ENCODE data around the gene HDAC4. TPM values are rescaled to one million over a fixed set of nuclear protein-coding genes. Genes with fewer than 3 reads are reported as not detected.

HDAC4 gene
- total RNA-seq, 2 donors from 2014 or later: 49.8 to 71.7 TPM

DNA sequence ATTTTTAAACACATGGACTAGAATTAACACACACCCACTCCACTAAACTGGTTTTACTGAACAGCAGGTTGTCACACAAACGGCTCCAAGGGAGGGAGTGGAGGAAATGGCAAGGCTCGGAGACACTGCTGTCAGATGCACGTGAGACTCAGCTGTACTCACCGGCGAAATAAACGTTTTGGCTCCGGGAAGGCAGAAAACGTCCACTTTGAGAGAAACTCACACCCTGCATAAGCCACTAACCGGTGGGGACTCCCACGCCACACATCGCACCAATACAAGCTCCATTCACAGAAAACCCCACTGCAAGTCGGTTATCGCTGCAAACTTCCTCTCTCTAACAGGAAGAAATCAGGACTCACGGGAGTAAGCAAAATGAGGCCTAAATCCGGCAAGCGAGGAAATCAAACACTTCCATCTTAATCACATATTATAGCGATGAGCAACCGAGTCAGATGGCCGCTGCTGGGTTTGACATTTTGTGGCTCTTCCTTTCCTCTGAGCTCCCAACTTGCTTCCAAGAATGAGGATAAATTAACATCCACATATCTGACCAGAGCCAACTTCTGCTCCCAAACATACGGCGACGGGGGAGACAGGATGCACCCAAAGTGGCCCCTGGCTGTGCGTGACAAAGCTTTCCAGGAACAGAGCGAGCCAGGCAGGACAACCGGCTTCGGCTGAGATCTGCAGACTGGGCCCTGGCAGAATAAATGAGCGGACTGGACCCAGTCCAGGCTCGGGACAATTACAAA, 63.5 kb downstream of the HDAC4 start:
- no peak overlapping the region for H3K4me3 Mint-ChIP-seq
- no peak for DNase-seq
- H3K9me3 Mint-ChIP-seq: no peaks in the 10 kb centered on the region
- peaks cover 40% of the 10 kb centered on the region for H3K4me1 Mint-ChIP-seq (ENCODE audit: low read depth)
- H3K36me3 Mint-ChIP-seq (ENCODE audit: insufficient read depth in 2 of 2): peaks cover 0 to 1% of the 10 kb centered on the region in 2 donors
- H3K27me3 Mint-ChIP-seq (ENCODE audit: low read depth): no peaks in the 10 kb centered on the region
- no peak overlapping the region for H3K27ac Mint-ChIP-seq
- no peak for ATAC-seq (replicated peaks in 1 of 2)

DNA sequence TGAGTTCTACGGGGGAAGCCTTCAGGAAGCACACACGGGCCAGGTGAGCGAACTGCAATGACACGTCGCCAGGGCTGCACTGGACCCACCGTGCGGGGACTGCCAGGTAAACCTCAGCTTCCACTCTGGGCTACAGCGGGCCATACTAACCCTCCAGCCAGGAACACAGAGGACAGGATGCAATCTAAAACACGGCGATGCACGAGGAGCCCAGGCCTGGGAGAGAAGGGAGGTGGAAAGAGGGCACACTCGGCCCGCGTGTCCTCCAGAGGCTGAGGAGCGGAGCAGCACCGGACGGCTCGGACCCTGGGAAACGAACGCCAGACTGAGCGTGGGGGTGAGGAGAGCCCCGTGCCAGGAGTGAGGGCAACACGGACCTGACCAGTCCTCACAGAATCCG, 69.3 kb downstream of the HDAC4 start:
- H3K4me1 Mint-ChIP-seq (ENCODE audit: low read depth): peaks cover 49% of the 10 kb centered on the region
- peak overlapping the region in 1 of 2 donors; percentile 33 for H3K4me3 Mint-ChIP-seq
- no peak overlapping the region for H3K27ac Mint-ChIP-seq
- no peak for DNase-seq
- peaks cover 0 to 1% of the 10 kb centered on the region in 2 donors for H3K36me3 Mint-ChIP-seq (ENCODE audit: insufficient read depth in 2 of 2)
- H3K9me3 Mint-ChIP-seq: no peaks in the 10 kb centered on the region
- no peaks in the 10 kb centered on the region for H3K27me3 Mint-ChIP-seq (ENCODE audit: low read depth)
- ATAC-seq (replicated peaks in 1 of 2): no peak

DNA sequence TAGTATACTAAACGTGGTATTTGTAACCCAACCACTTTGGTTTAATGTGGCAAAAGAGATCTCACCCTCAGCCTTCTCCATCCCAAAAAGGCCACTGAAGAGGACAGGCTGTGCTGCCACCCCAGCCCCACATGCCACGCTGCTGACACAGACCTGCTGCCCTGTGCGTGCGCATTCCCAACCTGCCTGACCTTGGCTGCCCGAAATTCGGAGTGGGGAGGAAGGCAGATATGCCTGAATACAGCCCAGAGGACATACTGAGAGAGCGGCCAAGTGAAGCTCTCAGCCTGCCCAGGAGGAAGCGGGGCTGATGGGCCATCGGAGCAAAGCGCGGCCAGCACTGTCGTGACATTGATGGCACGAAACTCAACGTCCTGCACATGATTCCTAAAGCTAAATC, 70.0 kb downstream of the HDAC4 start:
- DNase-seq (no peak), ATAC-seq (replicated peaks in 1 of 2) (no peak)
- Mint-ChIP-seq H3K9me3 (no peaks in the 10 kb centered on the region), H3K36me3 (ENCODE audit: insufficient read depth in 2 of 2) (peaks cover 0 to 1% of the 10 kb centered on the region in 2 donors), H3K27me3 (ENCODE audit: low read depth) (no peaks in the 10 kb centered on the region), H3K27ac (no peak overlapping the region), H3K4me3 (no peak overlapping the region), H3K4me1 (ENCODE audit: low read depth) (peaks cover 57% of the 10 kb centered on the region)

DNA sequence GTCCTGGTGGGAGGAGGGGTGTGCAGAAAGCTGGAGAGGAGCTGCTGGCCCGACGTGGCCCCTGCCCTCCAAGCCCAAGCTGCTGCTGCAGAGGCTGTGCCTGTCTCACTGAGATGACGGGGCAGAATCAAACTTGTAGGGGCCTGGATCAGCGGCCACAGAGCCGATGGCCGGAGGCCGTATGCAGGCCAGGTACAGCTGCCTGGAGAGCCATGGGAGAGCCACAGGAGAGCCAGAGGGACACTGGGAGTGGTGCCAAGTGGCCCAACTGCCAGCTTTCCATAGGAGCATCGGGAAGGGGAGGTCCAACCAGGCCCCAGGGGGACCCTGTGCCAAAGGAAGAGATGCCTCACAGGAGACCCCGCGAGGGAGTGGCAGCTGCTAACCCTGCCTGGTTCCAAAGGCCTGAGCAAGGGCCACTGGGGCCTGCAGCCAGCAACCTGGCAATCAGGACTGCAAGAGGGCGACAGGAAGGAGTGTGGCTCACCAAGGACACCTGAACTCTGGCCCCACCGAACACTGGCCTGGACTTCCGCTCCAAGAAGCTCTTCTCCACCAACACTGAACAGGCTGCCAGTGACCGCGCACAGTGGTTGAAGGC, 70.7 kb downstream of the HDAC4 start:
- Mint-ChIP-seq H3K9me3 (no peaks in the 10 kb centered on the region), H3K27me3 (ENCODE audit: low read depth) (no peaks in the 10 kb centered on the region), H3K4me3 (no peak overlapping the region), H3K27ac (no peak overlapping the region), H3K4me1 (ENCODE audit: low read depth) (peaks cover 61% of the 10 kb centered on the region), H3K36me3 (ENCODE audit: insufficient read depth in 2 of 2) (peaks cover 2% of the 10 kb centered on the region in 2 donors)
- ATAC-seq (replicated peaks in 1 of 2) (no peak), DNase-seq (no peak)

DNA sequence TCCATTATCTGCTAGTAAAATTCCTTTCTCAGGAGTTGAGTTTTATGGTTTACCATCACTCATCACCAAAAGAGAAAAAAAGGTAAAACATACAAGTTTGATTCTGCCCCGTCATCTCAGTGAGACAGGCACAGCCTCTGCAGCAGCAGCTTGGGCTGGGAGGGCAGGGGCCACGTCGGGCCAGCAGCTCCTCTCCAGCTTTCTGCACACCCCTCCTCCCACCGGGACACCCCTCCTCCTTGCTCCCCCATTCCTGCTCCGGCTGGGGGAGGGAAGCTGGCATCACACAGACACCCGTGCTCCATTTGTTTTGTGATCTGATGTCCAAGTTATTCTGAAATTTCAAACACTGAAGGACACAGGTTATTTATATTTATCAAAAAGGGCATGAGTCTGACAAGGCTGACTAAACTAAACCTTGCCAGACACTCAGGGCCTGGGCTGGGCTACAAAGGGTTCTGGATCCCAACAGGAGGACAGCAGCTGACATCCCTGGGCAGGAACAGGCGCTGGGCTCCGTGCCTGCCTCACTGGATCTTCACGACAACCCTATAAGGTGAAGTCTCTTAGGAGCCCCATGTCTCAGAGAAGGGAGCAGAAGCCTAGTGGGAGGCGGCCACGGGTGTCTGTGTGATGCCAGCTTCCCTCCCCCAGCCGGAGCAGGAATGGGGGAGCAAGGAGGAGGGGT, 71.4 kb downstream of the HDAC4 start:
- Mint-ChIP-seq H3K27me3 (ENCODE audit: low read depth) (no peaks in the 10 kb centered on the region), H3K36me3 (ENCODE audit: insufficient read depth in 2 of 2) (peaks cover 3 to 4% of the 10 kb centered on the region in 2 donors), H3K27ac (no peak overlapping the region), H3K4me3 (no peak overlapping the region), H3K4me1 (ENCODE audit: low read depth) (peaks cover 67% of the 10 kb centered on the region), H3K9me3 (no peaks in the 10 kb centered on the region)
- no peak for DNase-seq
- ATAC-seq (replicated peaks in 1 of 2): no peak

DNA sequence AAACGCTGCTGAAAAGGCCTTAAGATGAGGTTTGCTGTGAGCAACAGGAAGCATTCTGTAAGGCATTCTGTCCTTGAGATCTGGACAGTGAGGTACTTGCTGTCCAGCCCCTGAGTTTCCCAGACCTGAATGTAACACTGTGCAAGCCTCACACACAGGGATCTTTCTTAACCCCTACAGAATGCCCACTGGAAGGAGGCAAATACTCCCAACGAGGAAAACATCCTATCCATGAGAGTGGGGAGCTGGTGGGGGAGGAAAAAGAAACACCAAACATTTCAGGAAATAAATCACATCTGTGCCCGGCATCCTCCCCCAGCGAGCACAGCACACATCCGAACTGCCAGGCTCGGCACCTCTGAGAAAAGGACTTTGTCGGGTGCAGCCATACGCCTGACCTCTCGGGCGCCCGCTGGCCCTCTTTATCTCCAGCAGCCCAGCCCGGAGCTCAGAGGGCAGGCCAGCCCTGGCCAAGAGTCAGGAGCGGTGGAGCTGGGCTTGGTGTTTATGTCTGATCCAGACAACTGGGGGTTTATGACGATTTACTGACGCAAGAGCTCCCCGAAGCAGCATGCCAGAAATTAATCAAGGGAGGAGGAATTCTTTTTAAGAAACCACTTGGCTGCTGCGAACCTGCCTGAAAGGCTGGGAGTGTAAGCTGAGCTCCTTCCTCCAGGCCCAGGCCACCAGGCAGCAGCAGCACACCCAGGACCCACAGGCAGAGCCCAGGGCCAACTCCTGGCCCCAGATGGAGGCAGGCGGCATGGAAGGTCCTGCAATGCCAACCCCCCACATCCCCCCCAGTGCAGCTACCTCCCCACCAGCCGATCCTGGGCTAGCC, 72.2 kb downstream of the HDAC4 start:
- peak overlapping the region; percentile 71 to 75 for H3K4me3 Mint-ChIP-seq
- no peaks in the 10 kb centered on the region for H3K27me3 Mint-ChIP-seq (ENCODE audit: low read depth)
- peak overlapping the region; percentile 5 for H3K27ac Mint-ChIP-seq
- ATAC-seq (replicated peaks in 1 of 2) (no peak), DNase-seq (no peak)
- no peaks in the 10 kb centered on the region for H3K9me3 Mint-ChIP-seq
- peaks cover 4 to 6% of the 10 kb centered on the region in 2 donors for H3K36me3 Mint-ChIP-seq (ENCODE audit: insufficient read depth in 2 of 2)
- peaks cover 75% of the 10 kb centered on the region for H3K4me1 Mint-ChIP-seq (ENCODE audit: low read depth)

DNA sequence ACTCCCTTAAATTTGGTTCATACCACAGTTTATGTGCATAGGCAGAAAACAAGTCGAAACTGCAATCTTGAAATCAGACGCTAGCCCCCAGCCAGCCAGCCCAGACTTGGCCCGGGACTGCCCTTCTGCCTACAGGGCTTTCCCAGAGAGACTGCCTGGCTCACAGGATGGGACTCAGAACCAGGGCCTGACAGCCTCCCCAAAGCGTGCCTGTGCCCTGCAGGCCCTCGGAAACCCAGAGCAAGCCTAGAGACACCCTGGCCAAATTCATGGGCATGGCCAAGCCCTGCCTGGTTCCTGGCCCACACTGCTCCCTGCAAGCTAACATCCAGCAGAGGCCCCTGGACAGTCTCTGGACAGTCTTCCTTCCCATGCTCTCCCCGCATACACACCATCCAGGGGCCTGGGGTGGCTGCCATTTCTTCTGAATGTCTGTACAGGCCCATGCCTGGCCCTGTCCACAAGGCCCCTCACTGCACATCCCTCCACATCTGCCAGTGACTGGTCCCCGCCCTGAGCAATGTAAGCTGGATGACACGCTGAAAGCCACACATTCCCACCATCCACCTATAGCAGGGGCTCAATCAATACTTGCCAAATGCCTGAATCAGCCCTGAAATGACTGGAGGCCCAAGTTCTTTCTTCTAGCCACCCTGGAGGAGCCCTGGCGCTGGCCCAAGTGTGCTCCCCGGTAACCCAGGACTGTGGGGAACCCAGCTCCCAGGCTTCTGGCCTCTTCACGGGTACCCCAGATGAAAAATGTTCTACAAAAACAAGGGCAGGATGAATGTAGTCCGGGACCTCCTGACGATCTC, 73.1 kb downstream of the HDAC4 start:
- H3K36me3 Mint-ChIP-seq (ENCODE audit: insufficient read depth in 2 of 2): peaks cover 4 to 13% of the 10 kb centered on the region in 2 donors
- H3K9me3 Mint-ChIP-seq: no peaks in the 10 kb centered on the region
- ATAC-seq (replicated peaks in 1 of 2) (peak in 1 of 2 donors; percentile 26), DNase-seq (no peak)
- H3K27ac Mint-ChIP-seq: peak overlapping the region; percentile 60
- peaks cover 8% of the 10 kb centered on the region for H3K27me3 Mint-ChIP-seq (ENCODE audit: low read depth)
- peak overlapping the region; percentile 71 to 75 for H3K4me3 Mint-ChIP-seq
- H3K4me1 Mint-ChIP-seq (ENCODE audit: low read depth): peaks cover 79% of the 10 kb centered on the region

DNA sequence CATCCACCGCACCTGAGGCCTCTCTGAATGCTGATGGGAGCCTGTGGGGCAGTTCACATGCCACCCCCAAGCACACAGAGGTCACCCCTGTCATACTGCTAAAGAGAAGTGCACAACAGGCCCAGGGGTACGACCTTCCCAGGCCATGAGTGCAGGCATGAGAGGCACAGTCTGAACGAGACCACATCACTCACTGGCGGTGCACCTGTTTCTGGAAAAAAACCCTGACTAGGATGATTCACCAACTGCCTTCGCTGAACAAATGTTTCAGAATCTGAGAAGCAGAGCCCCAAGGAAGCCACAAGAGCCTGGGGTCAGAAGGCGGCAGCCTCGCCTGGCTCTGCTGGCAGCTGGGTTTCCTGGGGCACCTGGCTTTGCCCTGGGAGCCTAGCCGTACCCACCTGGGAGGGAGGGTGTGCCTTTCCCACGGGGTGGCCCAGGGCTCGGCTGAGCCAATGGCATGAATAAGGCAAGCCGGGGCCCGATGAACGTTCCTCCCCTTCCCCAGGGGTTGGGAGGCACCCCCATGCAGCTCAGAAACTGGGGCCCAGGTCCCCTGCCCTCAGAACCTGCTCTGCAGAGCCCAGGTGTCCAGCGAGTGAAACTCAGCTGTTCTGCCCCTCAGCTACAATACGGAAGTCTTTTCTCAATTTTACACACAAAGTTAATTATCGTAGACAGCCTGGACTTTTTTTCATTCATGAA, 73.8 kb downstream of the HDAC4 start:
- H3K4me3 Mint-ChIP-seq: peak overlapping the region; percentile 71 to 75
- DNase-seq (peak; percentile 82 to 89), ATAC-seq (replicated peaks in 1 of 2) (peak; percentile 86 to 87)
- peaks cover 84% of the 10 kb centered on the region for H3K4me1 Mint-ChIP-seq (ENCODE audit: low read depth)
- peak overlapping the region; percentile 60 for H3K27ac Mint-ChIP-seq
- H3K27me3 Mint-ChIP-seq (ENCODE audit: low read depth): peaks cover 8% of the 10 kb centered on the region
- peaks cover 4 to 13% of the 10 kb centered on the region in 2 donors for H3K36me3 Mint-ChIP-seq (ENCODE audit: insufficient read depth in 2 of 2)
- no peaks in the 10 kb centered on the region for H3K9me3 Mint-ChIP-seq

DNA sequence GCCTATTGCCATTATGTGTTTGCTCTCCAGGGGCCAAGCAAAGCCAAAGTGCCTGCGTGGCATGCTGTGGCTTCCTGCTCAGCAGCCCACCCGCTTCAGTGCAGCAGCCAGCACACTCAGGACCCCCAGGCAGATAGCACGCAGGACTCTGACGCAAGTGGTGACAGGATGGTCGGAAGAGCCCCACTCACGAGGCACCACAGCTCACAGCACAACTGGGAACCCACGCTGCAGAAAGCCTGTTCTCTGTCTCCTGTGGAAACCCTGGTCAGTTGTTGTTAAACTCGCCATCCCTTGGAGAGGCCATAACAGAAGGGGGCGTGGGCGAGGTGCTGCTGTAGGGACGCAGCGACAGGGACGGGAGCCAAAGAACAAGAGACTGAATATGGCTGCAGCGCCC, 76.4 kb downstream of the HDAC4 start:
- H3K27me3 Mint-ChIP-seq (ENCODE audit: low read depth): peaks cover 8% of the 10 kb centered on the region
- H3K4me1 Mint-ChIP-seq (ENCODE audit: low read depth): peaks cover 87% of the 10 kb centered on the region
- no peak overlapping the region for H3K27ac Mint-ChIP-seq
- peaks cover 4 to 14% of the 10 kb centered on the region in 2 donors for H3K36me3 Mint-ChIP-seq (ENCODE audit: insufficient read depth in 2 of 2)
- peak overlapping the region; percentile 20 to 33 for H3K4me3 Mint-ChIP-seq
- no peaks in the 10 kb centered on the region for H3K9me3 Mint-ChIP-seq
- DNase-seq (no peak), ATAC-seq (replicated peaks in 1 of 2) (no peak)

DNA sequence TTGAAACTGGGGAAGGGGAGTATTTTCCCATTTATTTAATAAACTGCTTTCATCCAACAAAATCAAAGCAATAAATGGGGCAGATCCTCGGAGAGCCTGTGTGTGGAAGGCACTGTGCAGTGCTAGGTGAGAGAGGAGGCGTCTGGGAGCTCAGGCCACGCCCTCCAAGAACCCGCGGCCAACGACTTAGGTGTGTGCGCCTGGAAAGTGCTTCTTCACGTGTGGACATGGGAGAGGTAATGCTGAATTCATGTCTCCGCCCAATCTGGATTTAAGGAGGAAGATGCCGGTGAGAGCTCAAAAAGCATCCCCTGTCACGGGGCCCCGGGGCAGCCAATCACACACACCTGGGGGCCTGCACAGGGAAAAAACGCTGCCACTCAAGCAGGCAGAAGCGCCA, 77.4 kb downstream of the HDAC4 start:
- Mint-ChIP-seq H3K4me3 (peak overlapping the region; percentile 40 to 67), H3K9me3 (no peaks in the 10 kb centered on the region), H3K27ac (peak overlapping the region; percentile 79), H3K27me3 (ENCODE audit: low read depth) (peaks cover 8% of the 10 kb centered on the region), H3K36me3 (ENCODE audit: insufficient read depth in 2 of 2) (peaks cover 4 to 14% of the 10 kb centered on the region in 2 donors), H3K4me1 (ENCODE audit: low read depth) (peaks cover 87% of the 10 kb centered on the region)
- ATAC-seq (replicated peaks in 1 of 2) (no peak), DNase-seq (no peak)

DNA sequence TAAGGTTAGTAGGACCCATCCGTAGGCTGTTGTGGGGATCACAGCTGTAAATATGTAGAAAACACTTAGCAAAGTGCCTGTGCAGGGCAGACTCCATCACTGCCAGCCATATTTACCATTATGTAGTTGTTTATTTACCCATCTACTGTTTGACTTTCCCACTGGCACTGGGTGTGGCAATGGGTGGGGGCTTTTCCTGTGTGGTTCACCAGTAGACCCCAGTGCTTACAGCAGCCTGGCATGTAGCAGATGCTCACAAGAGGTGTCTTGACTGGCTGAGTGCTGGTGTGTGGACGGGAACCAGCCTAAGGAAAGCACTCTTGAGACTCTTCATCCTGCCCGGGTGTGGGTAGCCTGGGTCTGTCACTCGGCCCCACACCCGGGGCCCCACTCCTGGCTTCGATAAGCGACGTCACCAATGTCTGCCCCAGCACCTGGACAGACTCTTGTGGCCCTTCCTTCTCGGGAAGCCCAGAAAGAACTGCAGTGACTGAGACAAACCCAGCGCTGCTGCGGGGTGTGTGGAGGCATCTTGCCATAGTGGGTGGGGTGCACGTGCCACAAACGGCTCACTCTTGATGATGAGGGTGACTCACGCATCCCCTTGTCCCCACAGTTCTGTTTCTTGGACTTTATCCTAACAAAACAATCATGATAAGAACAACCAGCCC, 78.3 kb downstream of the HDAC4 start:
- no peak for ATAC-seq (replicated peaks in 1 of 2)
- H3K4me3 Mint-ChIP-seq: peak overlapping the region; percentile 54 to 67

More for the DNA sequence above, 78.3 kb downstream of the HDAC4 start:
- H3K4me1 Mint-ChIP-seq (ENCODE audit: low read depth): peaks cover 80% of the 10 kb centered on the region
- H3K27ac Mint-ChIP-seq: peak overlapping the region; percentile 79
- peaks cover 4 to 14% of the 10 kb centered on the region in 2 donors for H3K36me3 Mint-ChIP-seq (ENCODE audit: insufficient read depth in 2 of 2)
- H3K27me3 Mint-ChIP-seq (ENCODE audit: low read depth): peaks cover 8% of the 10 kb centered on the region
- peak; percentile 38 to 42 for DNase-seq
- no peaks in the 10 kb centered on the region for H3K9me3 Mint-ChIP-seq

All from activated T-cell treated with anti-CD3 and anti-CD28 coated beads, Interleukin-2, amount 50 U/mL, for 72 hours (primary cell).